GM21367 (cell line): Measurements from ENCODE around the gene NTSR2.

Source experiments
- ATAC-seq: cut with Tn5 transposase; IDR thresholded peaks from one replicate; pipeline ENCODE4 v1.9.1; 2021; ENCODE audit not compliant: unreplicated experiment

Gene NTSR2

GRCh38 chr2:11669454-11670291, at the start of gene NTSR2:
NTSR2 (minus strand) TSS chr2:11670195; CDS start chr2:11670129, 66 bp downstream.
- no peak for ATAC-seq

- ATAC-seq: no peak
These were observed 49.4 kb upstream of the NTSR2 start for GRCh38 chr2:11719230-11719977.

GRCh38 chr2:11718606-11719005, 48.6 kb upstream of the NTSR2 start:
- no peak for ATAC-seq

- no peak for ATAC-seq
These were observed 47.6 kb upstream of the NTSR2 start for GRCh38 chr2:11717623-11718022.

GRCh38 chr2:11716689-11717321, 46.8 kb upstream of the NTSR2 start:
- no peak for ATAC-seq

GRCh38 chr2:11715987-11716652, 46.1 kb upstream of the NTSR2 start:
- ATAC-seq: no peak

GRCh38 chr2:11713815-11714214, 43.8 kb upstream of the NTSR2 start:
- no peak for ATAC-seq

- no peak for ATAC-seq
These were observed 42.9 kb upstream of the NTSR2 start for GRCh38 chr2:11712866-11713265.

- ATAC-seq: no peak
These were observed 41.8 kb upstream of the NTSR2 start for GRCh38 chr2:11711751-11712150.

- ATAC-seq: no peak
These were observed 41.3 kb upstream of the NTSR2 start for GRCh38 chr2:11711354-11711716.

- ATAC-seq: no peak
These were observed 40.8 kb upstream of the NTSR2 start for GRCh38 chr2:11710632-11711353.

- ATAC-seq: no peak
These were observed 40.2 kb upstream of the NTSR2 start for GRCh38 chr2:11710210-11710609.

- ATAC-seq: no peak
These were observed 39.3 kb upstream of the NTSR2 start for GRCh38 chr2:11709293-11709692.

- no peak for ATAC-seq
These were observed 38.1 kb upstream of the NTSR2 start for GRCh38 chr2:11708106-11708505.

- ATAC-seq: no peak
These were observed 35.7 kb upstream of the NTSR2 start for GRCh38 chr2:11705711-11706110.

GRCh38 chr2:11705063-11705462, 35.1 kb upstream of the NTSR2 start:
- ATAC-seq: no peak

- ATAC-seq: no peak
These were observed 33.7 kb upstream of the NTSR2 start for GRCh38 chr2:11703700-11704099.

GRCh38 chr2:11702946-11703345, 33.0 kb upstream of the NTSR2 start:
- no peak for ATAC-seq

- ATAC-seq: no peak
These were observed 31.8 kb upstream of the NTSR2 start for GRCh38 chr2:11701751-11702301.

GRCh38 chr2:11701206-11701605, 31.2 kb upstream of the NTSR2 start:
- no peak for ATAC-seq
